Measurements from ENCODE around the gene CCDC107.
A peak's percentile ranks its signal among the peaks of the same experiment; 100 is the strongest.
"Not testable (repeated sequence)": the region's sequence is repeated elsewhere in the genome, so short reads cannot be mapped to it uniquely, and the experiment has no call there.

The CCDC107 gene

GRCh38 chr9:35643046-35643445 lies 15.0 kb upstream of the CCDC107 start:
- no peak for TF ChIP-seq POLR2A (IDR thresholded peaks at IDR 0.05; ENCODE audit: low read depth, low read length)
- no peak for TF ChIP-seq POLR2AphosphoS5 (IDR thresholded peaks at IDR 0.05; ENCODE audit: low read depth, low read length)
- no peak for TF ChIP-seq TAF1 (IDR thresholded peaks at IDR 0.05; ENCODE audit: borderline replicate concordance, low read depth, low read length)
- DNase-seq (ENCODE audit: insufficient read length) (no peak), FAIRE-seq (no peak)

GRCh38 chr9:35645736-35646135 lies 12.4 kb upstream of the CCDC107 start:
- not testable (repeated sequence) for FAIRE-seq; DNase-seq (ENCODE audit: insufficient read length)

- no peak for FAIRE-seq
- no peak for DNase-seq (ENCODE audit: insufficient read length)
- TF ChIP-seq POLR2A (IDR thresholded peaks at IDR 0.05; ENCODE audit: low read depth, low read length), result no peak
- no peak for TF ChIP-seq POLR2AphosphoS5 (IDR thresholded peaks at IDR 0.05; ENCODE audit: low read depth, low read length)
- no peak for TF ChIP-seq TAF1 (IDR thresholded peaks at IDR 0.05; ENCODE audit: borderline replicate concordance, low read depth, low read length)
Observed at GRCh38 chr9:35646153-35646532, 11.9 kb upstream of the CCDC107 start.

- TF ChIP-seq POLR2A (IDR thresholded peaks at IDR 0.05; ENCODE audit: low read depth, low read length) (peak; percentile 61), TAF1 (IDR thresholded peaks at IDR 0.05; ENCODE audit: borderline replicate concordance, low read depth, low read length) (peak; percentile 55; the same call in 1 of the 2 replicates), POLR2AphosphoS5 (IDR thresholded peaks at IDR 0.05; ENCODE audit: low read depth, low read length) (peak; percentile 61)
- FAIRE-seq (peak; percentile 97), DNase-seq (ENCODE audit: insufficient read length) (peak; percentile 95)
Observed at GRCh38 chr9:35646533-35647265, 11.4 kb upstream of the CCDC107 start.

- no peak for TF ChIP-seq TAF1 (IDR thresholded peaks at IDR 0.05; ENCODE audit: borderline replicate concordance, low read depth, low read length)
- no peak for TF ChIP-seq POLR2A (IDR thresholded peaks at IDR 0.05; ENCODE audit: low read depth, low read length)
- TF ChIP-seq POLR2AphosphoS5 (IDR thresholded peaks at IDR 0.05; ENCODE audit: low read depth, low read length), result no peak
- DNase-seq (ENCODE audit: insufficient read length), result no peak
- FAIRE-seq, result no peak
Observed at GRCh38 chr9:35649431-35650340, 8.4 kb upstream of the CCDC107 start.

- FAIRE-seq (no peak), DNase-seq (ENCODE audit: insufficient read length) (no peak)
- TF ChIP-seq POLR2AphosphoS5 (IDR thresholded peaks at IDR 0.05; ENCODE audit: low read depth, low read length) (no peak), POLR2A (IDR thresholded peaks at IDR 0.05; ENCODE audit: low read depth, low read length) (no peak), TAF1 (IDR thresholded peaks at IDR 0.05; ENCODE audit: borderline replicate concordance, low read depth, low read length) (no peak)
Observed at GRCh38 chr9:35650341-35651158, 7.5 kb upstream of the CCDC107 start, which contains the start of gene SIT1. SIT1 (minus strand) TSS chr9:35650931; CDS start chr9:35650853, 78 bp downstream.

- DNase-seq (ENCODE audit: insufficient read length) (no peak), FAIRE-seq (no peak)
- no peak for TF ChIP-seq POLR2A (IDR thresholded peaks at IDR 0.05; ENCODE audit: low read depth, low read length)
Observed at GRCh38 chr9:35651956-35652828, 5.9 kb upstream of the CCDC107 start.

DNA sequence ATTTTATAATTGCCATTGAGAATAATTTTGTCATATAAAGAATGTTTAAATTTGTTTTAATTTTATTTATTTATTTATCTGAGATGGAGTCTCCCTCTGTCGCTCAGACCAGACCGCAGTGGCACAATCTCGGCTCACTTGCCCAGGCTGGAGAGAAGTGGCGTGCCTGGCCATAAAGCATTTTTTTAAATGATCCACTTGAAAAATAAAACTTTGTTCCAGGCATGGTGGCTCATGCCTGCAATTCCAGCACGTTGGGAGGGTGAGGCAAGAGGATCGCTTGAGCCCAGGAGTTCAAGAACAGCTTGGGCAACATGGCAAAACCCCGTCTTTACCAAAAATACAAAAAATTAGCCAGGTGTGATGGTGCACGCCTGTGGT lies 5.3 kb upstream of the CCDC107 start:
- TF ChIP-seq POLR2A (IDR thresholded peaks at IDR 0.05; ENCODE audit: low read depth, low read length) (no peak), POLR2AphosphoS5 (IDR thresholded peaks at IDR 0.05; ENCODE audit: low read depth, low read length) (no peak), TAF1 (IDR thresholded peaks at IDR 0.05; ENCODE audit: borderline replicate concordance, low read depth, low read length) (no peak)
- no peak for FAIRE-seq

DNA sequence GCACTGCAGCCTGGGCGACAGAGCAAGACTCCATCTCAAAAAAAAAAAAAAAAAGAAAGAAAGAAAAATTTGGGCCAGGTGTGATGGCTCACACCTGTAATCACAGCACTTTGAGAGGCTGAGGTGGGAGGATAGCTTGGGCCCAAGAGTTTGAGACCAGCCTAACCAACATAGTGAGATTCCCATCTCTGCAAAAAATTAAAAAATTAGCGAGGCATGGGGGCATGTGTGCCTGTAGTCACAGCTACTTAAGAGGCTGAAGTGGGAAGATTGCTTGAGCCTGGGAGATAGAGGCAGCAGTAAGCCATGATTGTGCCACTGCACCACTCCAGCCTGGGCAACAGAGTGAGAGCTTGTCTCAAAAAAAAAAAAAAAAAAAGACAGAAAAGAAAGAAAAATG lies 4.5 kb upstream of the CCDC107 start:
- no peak for TF ChIP-seq POLR2AphosphoS5 (IDR thresholded peaks at IDR 0.05; ENCODE audit: low read depth, low read length)
- no peak for TF ChIP-seq POLR2A (IDR thresholded peaks at IDR 0.05; ENCODE audit: low read depth, low read length)
- TF ChIP-seq TAF1 (IDR thresholded peaks at IDR 0.05; ENCODE audit: borderline replicate concordance, low read depth, low read length), result no peak
- DNase-seq (ENCODE audit: insufficient read length) (no peak), FAIRE-seq (no peak)

More for the DNA sequence above, 5.3 kb upstream of the CCDC107 start:
- DNase-seq (ENCODE audit: insufficient read length), result no peak

DNA sequence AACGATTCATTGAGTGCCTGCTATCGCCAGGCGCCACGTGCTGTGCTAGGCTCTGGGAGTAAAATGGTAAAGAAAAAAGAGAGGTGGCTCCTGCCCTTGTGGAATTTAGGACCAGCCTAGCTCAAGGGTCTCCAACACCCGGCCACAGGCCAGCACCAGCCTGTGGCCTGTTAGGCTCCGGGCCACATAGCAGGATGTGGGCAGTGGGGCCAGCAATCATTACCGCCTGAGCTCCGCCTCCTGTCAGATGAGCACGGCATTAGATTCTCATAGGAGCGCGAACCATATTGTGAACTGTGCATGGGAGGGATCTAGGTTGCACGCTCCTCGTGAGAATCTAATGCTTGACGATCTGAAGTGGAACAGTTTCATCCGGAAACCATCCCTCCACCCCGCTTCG lies 1.7 kb upstream of the CCDC107 start:
- no peak for FAIRE-seq
- TF ChIP-seq POLR2AphosphoS5 (IDR thresholded peaks at IDR 0.05; ENCODE audit: low read depth, low read length) (no peak), POLR2A (IDR thresholded peaks at IDR 0.05; ENCODE audit: low read depth, low read length) (no peak), TAF1 (IDR thresholded peaks at IDR 0.05; ENCODE audit: borderline replicate concordance, low read depth, low read length) (no peak)
- no peak for DNase-seq (ENCODE audit: insufficient read length)
